ENCODE data around the gene MREG. TPM values are rescaled to one million over a fixed set of nuclear protein-coding genes. Genes with fewer than 3 reads are reported as not detected.
"Not testable (repeated sequence)": the region's sequence is repeated elsewhere in the genome, so short reads cannot be mapped to it uniquely, and the experiment has no call there.

MREG gene
- total RNA-seq, 1 experiment from 2014 or later, result 5.5 TPM

GRCh38 chr2:215958257-215958656, 55.1 kb downstream of the MREG start:
- DNase-seq (ENCODE audit: low spot score), result no peak

GRCh38 chr2:215957354-215958122, 55.8 kb downstream of the MREG start:
- not testable (repeated sequence) for DNase-seq (ENCODE audit: low spot score)

GRCh38 chr2:215952860-215953637, 60.3 kb downstream of the MREG start:
- DNase-seq (ENCODE audit: low spot score), result no peak

- DNase-seq (ENCODE audit: low spot score), result no peak
Observed at GRCh38 chr2:215951558-215951957, 61.8 kb downstream of the MREG start.

- peak; percentile 23 for DNase-seq (ENCODE audit: low spot score)
Observed at GRCh38 chr2:215949991-215950404, 63.4 kb downstream of the MREG start.

- DNase-seq (ENCODE audit: low spot score), result no peak
Observed at GRCh38 chr2:215948051-215948450, 65.3 kb downstream of the MREG start.

GRCh38 chr2:215946586-215946985, 66.8 kb downstream of the MREG start:
- no peak for DNase-seq (ENCODE audit: low spot score)

- DNase-seq (ENCODE audit: low spot score), result no peak
Observed at GRCh38 chr2:215942194-215942593, 71.2 kb downstream of the MREG start.

GRCh38 chr2:215941726-215942125, 71.6 kb downstream of the MREG start:
- DNase-seq (ENCODE audit: low spot score), result no peak

GRCh38 chr2:215940645-215941184, 72.6 kb downstream of the MREG start:
- no peak for DNase-seq (ENCODE audit: low spot score)

GRCh38 chr2:215937190-215937589, 76.2 kb downstream of the MREG start:
- no peak for DNase-seq (ENCODE audit: low spot score)

- DNase-seq (ENCODE audit: low spot score), result no peak
Observed at GRCh38 chr2:215933151-215933550, 80.2 kb downstream of the MREG start.

- peak; percentile 51 for DNase-seq (ENCODE audit: low spot score)
Observed at GRCh38 chr2:215931256-215931903, 82.0 kb downstream of the MREG start.

GRCh38 chr2:215930505-215931253, 82.7 kb downstream of the MREG start:
- no peak for DNase-seq (ENCODE audit: low spot score)

- peak; percentile 23 for DNase-seq (ENCODE audit: low spot score)
Observed at GRCh38 chr2:215929602-215930335, 83.6 kb downstream of the MREG start.

- no peak for DNase-seq (ENCODE audit: low spot score)
Observed at GRCh38 chr2:215928086-215928485, 85.3 kb downstream of the MREG start.

- not testable (repeated sequence) for DNase-seq (ENCODE audit: low spot score)
Observed at GRCh38 chr2:215926992-215927391, 86.4 kb downstream of the MREG start.

- peak; percentile 46 for DNase-seq (ENCODE audit: low spot score)
Observed at GRCh38 chr2:215921895-215922294, 91.5 kb downstream of the MREG start.

- peak; percentile 72 for DNase-seq (ENCODE audit: low spot score)
Observed at GRCh38 chr2:215920244-215921100, 92.9 kb downstream of the MREG start.
